Neural cell (in vitro differentiated cells): ENCODE results near the gene FYN. TPM values are rescaled to one million over a fixed set of nuclear protein-coding genes. Genes with fewer than 3 reads are reported as not detected.

Source experiments
- H2AFZ ChIP-seq: fragments of 200-600, 300-800 bp; sonication (generic), shearing (Covaris generic); 2 replicates; pipeline ENCODE4 v1.6.0; 2014; ENCODE audit warnings: low read depth, mild to moderate bottlenecking, antibody characterized with exemption, low read length, moderate library complexity
- H3F3A ChIP-seq: fragments of 200-600 bp; shearing (Covaris generic); 2 replicates; pipeline ENCODE4 v1.6.1; 2016; ENCODE audit warnings: mild to moderate bottlenecking, moderate library complexity, mixed read lengths, antibody characterized with exemption, low read length; ENCODE audit not compliant: insufficient read depth, poor library complexity, severe bottlenecking
- H3K27ac ChIP-seq: fragments of 200-600, 300-800 bp; sonication (generic), shearing (Covaris generic); 2 replicates; pipeline ENCODE4 v1.5.1; 2014; ENCODE audit warnings: mild to moderate bottlenecking, low read length, moderate library complexity
- H3K27me3 ChIP-seq: fragments of 300-800, 200-600 bp; sonication (generic), shearing (Covaris generic); 2 replicates; pipeline ENCODE4 v1.6.0; 2014; ENCODE audit warnings: mild to moderate bottlenecking, low read depth, low read length, moderate library complexity; ENCODE audit not compliant: insufficient read depth
- H3K36me3 ChIP-seq: fragments of 300-800, 200-600 bp; sonication (generic), shearing (Covaris generic); 2 replicates; pipeline ENCODE4 v1.5.1; 2014; ENCODE audit warnings: mild to moderate bottlenecking, antibody characterized with exemption, low read length, moderate library complexity; ENCODE audit not compliant: insufficient read depth
- H3K4me2 ChIP-seq: fragments of 300-800, 200-600 bp; sonication (generic), shearing (Covaris generic); 2 replicates; pipeline ENCODE4 v1.6.0; 2014; ENCODE audit warnings: mild to moderate bottlenecking, low read length
- H3K4me3 ChIP-seq: fragments of 300-800, 200-600 bp; sonication (generic), shearing (Covaris generic); 2 replicates; pipeline ENCODE4 v1.5.1; 2014; ENCODE audit warnings: mild to moderate bottlenecking, low read length, moderate library complexity
- H3K79me2 ChIP-seq: fragments of 200-600 bp; shearing (Covaris generic); replicated peaks from 2 replicates; pipeline ENCODE4 v1.6.0; 2014; ENCODE audit warnings: mild to moderate bottlenecking, low read length, moderate library complexity; ENCODE audit not compliant: insufficient read depth
- H3K9ac ChIP-seq: fragments of 300-800, 200-600 bp; sonication (generic), shearing (Covaris generic); 2 replicates; pipeline ENCODE4 v1.6.1; 2016; ENCODE audit warnings: mild to moderate bottlenecking, low read length, mixed read lengths
- H3K9me2 ChIP-seq: fragments of 200-600 bp; shearing (Covaris generic); 2 replicates; pipeline ENCODE4 v1.6.1; 2016; ENCODE audit warnings: mild to moderate bottlenecking, low read length, mixed read lengths; ENCODE audit not compliant: insufficient read depth
- H3K9me3 ChIP-seq: fragments of 200-600, 300-800 bp; sonication (generic), shearing (Covaris generic); 2 replicates; pipeline ENCODE4 v1.6.1; 2016; ENCODE audit warnings: mild to moderate bottlenecking, mixed run types, low read length, moderate library complexity, mixed read lengths
- H4K20me1 ChIP-seq: fragments of 200-600 bp; shearing (Covaris generic); 2 replicates; pipeline ENCODE4 v1.6.1; 2016; ENCODE audit warnings: mild to moderate bottlenecking, mixed run types; ENCODE audit not compliant: insufficient read depth
- CTCF ChIP-seq: fragments of 450-650 bp; IDR thresholded peaks from 2 replicates; pipeline ENCODE4 v1.5.1; 2014; ENCODE audit warnings: antibody characterized with exemption, mild to moderate bottlenecking, moderate library complexity; ENCODE audit not compliant: poor library complexity, severe bottlenecking
- EP300 ChIP-seq: fragments of 450-650 bp; conservative IDR thresholded peaks from 2 replicates; pipeline ENCODE4 v1.6.1; 2014; ENCODE audit warnings: antibody characterized with exemption, mild to moderate bottlenecking, moderate library complexity; ENCODE audit not compliant: poor library complexity, severe bottlenecking
- EZH2 ChIP-seq: fragments of 200-600, 300-800 bp; shearing (Covaris generic), sonication (generic); IDR thresholded peaks from 2 replicates; pipeline ENCODE4 v1.6.1; 2014; ENCODE audit warnings: antibody characterized with exemption, low read length, borderline replicate concordance, mild to moderate bottlenecking; ENCODE audit not compliant: insufficient read depth, poor library complexity, severe bottlenecking
- MXI1 ChIP-seq: fragments of 450-650 bp; conservative IDR thresholded peaks from 2 replicates; pipeline ENCODE4 v1.6.1; 2014; ENCODE audit warnings: antibody characterized with exemption, mild to moderate bottlenecking; ENCODE audit not compliant: poor library complexity, severe bottlenecking
- POLR2AphosphoS5 ChIP-seq: IDR thresholded peaks from 2 replicates; pipeline ENCODE4 v1.6.1; 2012
- RAD21 ChIP-seq: fragments of 450-650 bp; conservative IDR thresholded peaks from 2 replicates; pipeline ENCODE4 v1.6.1; 2014; ENCODE audit warnings: antibody characterized with exemption, mild to moderate bottlenecking, moderate library complexity
- SMC3 ChIP-seq: fragments of 450-650 bp; conservative IDR thresholded peaks from 2 replicates; pipeline ENCODE4 v1.6.1; 2014; ENCODE audit warnings: antibody characterized with exemption, mild to moderate bottlenecking, moderate library complexity; ENCODE audit not compliant: poor library complexity
- TAF1 ChIP-seq: IDR thresholded peaks from 2 replicates; pipeline ENCODE4 v1.6.1; 2012; ENCODE audit warnings: low read depth
- polyA plus RNA-seq: library from polyadenylated mRNA; depleted of rRNA; stranded (reverse); fragments of >200 nt; gene quantifications from 2 replicates; pipeline ENCODE4 v1.2.3, GENCODE V29; 2014
- TF ChIP-seq, protein P1 (sequence below): IDR thresholded peaks from 2 replicates; pipeline ENCODE4 v1.6.1; 2012; ENCODE audit warnings: borderline replicate concordance

The FYN gene
- polyA plus RNA-seq, 1 donor from 2014 or later, result 277 TPM

DNA sequence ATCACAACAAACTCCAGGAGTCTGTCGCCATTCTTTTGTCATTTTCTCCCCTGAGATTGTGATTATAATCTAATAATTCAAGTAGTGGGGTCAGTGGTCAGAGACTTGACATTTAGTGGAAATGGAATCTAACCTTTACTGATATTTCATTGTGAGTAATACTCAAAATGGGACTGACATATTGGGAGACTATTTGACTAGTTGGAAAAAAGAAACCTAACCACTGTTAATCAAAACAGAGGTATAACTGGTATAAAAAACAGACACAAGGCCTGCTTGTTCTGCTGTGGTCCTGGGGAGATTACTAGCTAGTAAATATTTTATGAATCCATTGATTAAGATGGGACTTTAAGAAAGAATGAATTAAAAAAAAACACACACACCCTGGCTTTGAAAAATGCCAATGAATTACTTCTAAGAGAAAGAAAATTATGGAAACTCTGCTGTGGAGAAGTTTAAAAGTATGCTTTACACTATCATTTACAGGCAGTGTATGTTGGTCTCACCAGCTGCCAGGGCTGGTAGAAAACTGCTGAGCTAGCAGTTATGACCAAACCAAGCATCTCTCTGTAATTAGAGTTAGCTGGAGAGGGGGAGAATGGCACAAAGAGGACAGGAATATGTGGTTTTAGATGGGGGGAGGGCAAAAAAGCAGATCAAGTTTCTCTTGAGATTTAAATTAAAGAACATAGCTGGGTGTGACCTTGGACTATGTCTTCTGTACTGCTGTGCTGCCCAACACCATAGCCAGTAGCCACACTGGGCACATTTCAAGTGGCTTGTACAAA lies 103.7 kb downstream of the FYN start:
- H3K9me3 ChIP-seq, result no peaks in the 10 kb centered on the region
- H3K9me2 ChIP-seq, result no peaks in the 10 kb centered on the region
- TF ChIP-seq, protein P1, sequence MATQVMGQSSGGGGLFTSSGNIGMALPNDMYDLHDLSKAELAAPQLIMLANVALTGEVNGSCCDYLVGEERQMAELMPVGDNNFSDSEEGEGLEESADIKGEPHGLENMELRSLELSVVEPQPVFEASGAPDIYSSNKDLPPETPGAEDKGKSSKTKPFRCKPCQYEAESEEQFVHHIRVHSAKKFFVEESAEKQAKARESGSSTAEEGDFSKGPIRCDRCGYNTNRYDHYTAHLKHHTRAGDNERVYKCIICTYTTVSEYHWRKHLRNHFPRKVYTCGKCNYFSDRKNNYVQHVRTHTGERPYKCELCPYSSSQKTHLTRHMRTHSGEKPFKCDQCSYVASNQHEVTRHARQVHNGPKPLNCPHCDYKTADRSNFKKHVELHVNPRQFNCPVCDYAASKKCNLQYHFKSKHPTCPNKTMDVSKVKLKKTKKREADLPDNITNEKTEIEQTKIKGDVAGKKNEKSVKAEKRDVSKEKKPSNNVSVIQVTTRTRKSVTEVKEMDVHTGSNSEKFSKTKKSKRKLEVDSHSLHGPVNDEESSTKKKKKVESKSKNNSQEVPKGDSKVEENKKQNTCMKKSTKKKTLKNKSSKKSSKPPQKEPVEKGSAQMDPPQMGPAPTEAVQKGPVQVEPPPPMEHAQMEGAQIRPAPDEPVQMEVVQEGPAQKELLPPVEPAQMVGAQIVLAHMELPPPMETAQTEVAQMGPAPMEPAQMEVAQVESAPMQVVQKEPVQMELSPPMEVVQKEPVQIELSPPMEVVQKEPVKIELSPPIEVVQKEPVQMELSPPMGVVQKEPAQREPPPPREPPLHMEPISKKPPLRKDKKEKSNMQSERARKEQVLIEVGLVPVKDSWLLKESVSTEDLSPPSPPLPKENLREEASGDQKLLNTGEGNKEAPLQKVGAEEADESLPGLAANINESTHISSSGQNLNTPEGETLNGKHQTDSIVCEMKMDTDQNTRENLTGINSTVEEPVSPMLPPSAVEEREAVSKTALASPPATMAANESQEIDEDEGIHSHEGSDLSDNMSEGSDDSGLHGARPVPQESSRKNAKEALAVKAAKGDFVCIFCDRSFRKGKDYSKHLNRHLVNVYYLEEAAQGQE, result no peak
- TF ChIP-seq RAD21, result no peak
- peaks cover 16% of the 10 kb centered on the region for H3K79me2 ChIP-seq
- no peaks in the 10 kb centered on the region for H4K20me1 ChIP-seq
- H3K4me3 ChIP-seq, result no peak overlapping the region
- H2AFZ ChIP-seq, result no peak overlapping the region
- no peaks in the 10 kb centered on the region for H3K27me3 ChIP-seq
- no peaks in the 10 kb centered on the region for H3F3A ChIP-seq
- H3K27ac ChIP-seq, result no peak overlapping the region
- H3K4me2 ChIP-seq, result no peak overlapping the region
- H3K9ac ChIP-seq, result no peak overlapping the region
- no peaks in the 10 kb centered on the region for H3K36me3 ChIP-seq

GRCh38 chr6:111768431-111768770 lies 104.9 kb downstream of the FYN start:
- TF ChIP-seq MXI1 (no peak), EZH2 (no peak), TAF1 (no peak), POLR2AphosphoS5 (no peak), CTCF (no peak), EP300 (no peak), SMC3 (no peak), RAD21 (no peak)
- TF ChIP-seq, protein P1, result no peak
- Histone ChIP-seq H3K9ac (no peak overlapping the region), H3K4me2 (no peak overlapping the region), H3K36me3 (no peaks in the 10 kb centered on the region), H4K20me1 (no peaks in the 10 kb centered on the region), H3F3A (no peaks in the 10 kb centered on the region), H3K9me3 (no peaks in the 10 kb centered on the region), H3K9me2 (no peaks in the 10 kb centered on the region), H3K79me2 (peaks cover 18% of the 10 kb centered on the region), H2AFZ (no peak overlapping the region), H3K27me3 (no peaks in the 10 kb centered on the region), H3K27ac (no peak overlapping the region), H3K4me3 (no peak overlapping the region)
